ENCODE data around the gene CNPY1. TPM values are rescaled to one million over a fixed set of nuclear protein-coding genes. Genes with fewer than 3 reads are reported as not detected.

Gene CNPY1
- total RNA-seq, 1 donor from 2014 or later: not detected

- peaks cover 5% of the 10 kb centered on the region for H3K9me3 Mint-ChIP-seq (ENCODE audit: unreplicated experiment)
- FAIRE-seq: no peak
- H3K27me3 Mint-ChIP-seq (ENCODE audit: low read depth, unreplicated experiment): peaks cover 83% of the 10 kb centered on the region
- peaks cover 3% of the 10 kb centered on the region for H3K4me1 ChIP-seq (ENCODE audit: insufficient read depth, low read length)
- TF ChIP-seq CTCF (IDR thresholded peaks at IDR 0.05; ENCODE audit: insufficient read depth, low read depth, low read length) (no peak), EZH2 (IDR thresholded peaks at IDR 0.05; ENCODE audit: insufficient read depth, low read length) (no peak)
- no peaks in the 10 kb centered on the region for H4K20me1 ChIP-seq (ENCODE audit: insufficient read depth, low read length)
- no peak overlapping the region for H3K4me3 ChIP-seq (ENCODE audit: insufficient read depth, low read depth, low read length)
- peaks cover 2% of the 10 kb centered on the region for H3K36me3 Mint-ChIP-seq (ENCODE audit: low read depth, unreplicated experiment)
- H3K27ac Mint-ChIP-seq (ENCODE audit: unreplicated experiment): peak overlapping the region; percentile 41
- no peak for DNase-seq (ENCODE audit: low read depth)
- no peaks in the 10 kb centered on the region for H3K4me1 Mint-ChIP-seq (ENCODE audit: low read depth, unreplicated experiment)
- H3K4me2 ChIP-seq (ENCODE audit: low read length): no peak overlapping the region
- H3K36me3 ChIP-seq (ENCODE audit: insufficient read depth, low read length): no peaks in the 10 kb centered on the region
- no peaks in the 10 kb centered on the region for H3K79me2 ChIP-seq (ENCODE audit: insufficient read depth, low read length)
- no peak overlapping the region for H2AFZ ChIP-seq (ENCODE audit: low read depth, low read length)
- H3K27ac ChIP-seq (ENCODE audit: low read depth, low read length): no peak overlapping the region
- H3K9ac ChIP-seq (ENCODE audit: low read length): no peak overlapping the region
- H3K4me3 Mint-ChIP-seq (ENCODE audit: unreplicated experiment): no peak overlapping the region
- peaks cover 95% of the 10 kb centered on the region for H3K27me3 ChIP-seq (ENCODE audit: insufficient read depth, low read length)
- H3K9me3 ChIP-seq (ENCODE audit: insufficient read depth, low read depth, low read length): peaks cover 5% of the 10 kb centered on the region
Observed at GRCh38 chr7:155464948-155465739, 81.2 kb downstream of the CNPY1 start.

- no peak overlapping the region for H3K4me3 ChIP-seq (ENCODE audit: insufficient read depth, low read depth, low read length)
- no peak for FAIRE-seq
- no peaks in the 10 kb centered on the region for H3K36me3 ChIP-seq (ENCODE audit: insufficient read depth, low read length)
- no peak overlapping the region for H2AFZ ChIP-seq (ENCODE audit: low read depth, low read length)
- H3K27me3 Mint-ChIP-seq (ENCODE audit: low read depth, unreplicated experiment): peaks cover 82% of the 10 kb centered on the region
- H3K79me2 ChIP-seq (ENCODE audit: insufficient read depth, low read length): no peaks in the 10 kb centered on the region
- no peak overlapping the region for H3K27ac ChIP-seq (ENCODE audit: low read depth, low read length)
- no peak for DNase-seq (ENCODE audit: low read depth)
- H3K4me3 Mint-ChIP-seq (ENCODE audit: unreplicated experiment): no peak overlapping the region
- H4K20me1 ChIP-seq (ENCODE audit: insufficient read depth, low read length): no peaks in the 10 kb centered on the region
- H3K27ac Mint-ChIP-seq (ENCODE audit: unreplicated experiment): no peak overlapping the region
- H3K4me2 ChIP-seq (ENCODE audit: low read length): no peak overlapping the region
- H3K9me3 ChIP-seq (ENCODE audit: insufficient read depth, low read depth, low read length): peaks cover 5% of the 10 kb centered on the region
- H3K9me3 Mint-ChIP-seq (ENCODE audit: unreplicated experiment): peaks cover 2% of the 10 kb centered on the region
- H3K9ac ChIP-seq (ENCODE audit: low read length): no peak overlapping the region
- H3K36me3 Mint-ChIP-seq (ENCODE audit: low read depth, unreplicated experiment): peaks cover 2% of the 10 kb centered on the region
- H3K4me1 ChIP-seq (ENCODE audit: insufficient read depth, low read length): peaks cover 3% of the 10 kb centered on the region
- H3K27me3 ChIP-seq (ENCODE audit: insufficient read depth, low read length): peaks cover 95% of the 10 kb centered on the region
- H3K4me1 Mint-ChIP-seq (ENCODE audit: low read depth, unreplicated experiment): no peaks in the 10 kb centered on the region
- TF ChIP-seq CTCF (IDR thresholded peaks at IDR 0.05; ENCODE audit: insufficient read depth, low read depth, low read length) (no peak), EZH2 (IDR thresholded peaks at IDR 0.05; ENCODE audit: insufficient read depth, low read length) (no peak)
Observed at GRCh38 chr7:155464183-155464582, 82.2 kb downstream of the CNPY1 start.
